T-helper 1 cell (primary cell): Measurements from ENCODE around the gene PICK1.
"Not testable (repeated sequence)": the region's sequence is repeated elsewhere in the genome, so short reads cannot be mapped to it uniquely, and the experiment has no call there.

Experiments
- DNase-seq, 5 donors: peaks; one replicate each; pipeline ENCODE4 v3.0.0-alpha.2; 2012 to 2020

The PICK1 gene

DNA sequence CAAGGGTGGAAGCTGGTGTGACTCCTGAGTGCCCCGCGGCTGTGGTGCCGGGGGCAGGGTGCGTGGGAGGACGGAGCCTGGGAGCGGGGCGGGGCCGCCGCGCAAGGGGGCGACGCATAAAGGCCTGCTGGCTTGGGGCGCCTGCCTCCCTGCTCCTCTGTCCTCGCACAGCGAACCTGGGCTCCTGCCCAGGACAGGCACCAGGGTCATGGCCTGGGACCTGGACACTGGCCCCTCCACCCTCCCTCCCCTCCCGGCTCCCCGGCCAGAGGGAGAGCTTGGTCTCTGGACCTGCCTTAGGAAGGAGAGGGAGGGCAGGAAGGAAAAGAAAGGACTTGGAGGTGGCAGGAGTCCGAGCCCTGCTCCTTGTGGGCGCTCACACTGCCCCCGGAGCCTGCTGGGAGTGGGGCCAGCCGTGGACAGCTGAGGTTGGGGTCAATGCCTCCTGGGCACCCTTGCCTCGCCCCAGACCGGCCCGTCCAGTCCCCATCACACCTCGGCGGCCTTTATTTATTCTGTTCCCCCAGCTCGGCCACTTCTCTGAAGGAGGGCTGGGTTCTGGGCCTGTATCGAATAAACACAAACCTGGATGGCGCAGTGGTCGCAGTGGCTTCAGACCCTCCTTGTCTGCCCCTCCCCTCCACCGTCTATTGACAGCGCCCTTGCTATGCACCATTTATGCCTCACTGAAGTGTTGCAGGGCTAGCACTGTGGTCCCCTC, 18.1 kb downstream of the PICK1 start:
- DNase-seq = no peak

DNA sequence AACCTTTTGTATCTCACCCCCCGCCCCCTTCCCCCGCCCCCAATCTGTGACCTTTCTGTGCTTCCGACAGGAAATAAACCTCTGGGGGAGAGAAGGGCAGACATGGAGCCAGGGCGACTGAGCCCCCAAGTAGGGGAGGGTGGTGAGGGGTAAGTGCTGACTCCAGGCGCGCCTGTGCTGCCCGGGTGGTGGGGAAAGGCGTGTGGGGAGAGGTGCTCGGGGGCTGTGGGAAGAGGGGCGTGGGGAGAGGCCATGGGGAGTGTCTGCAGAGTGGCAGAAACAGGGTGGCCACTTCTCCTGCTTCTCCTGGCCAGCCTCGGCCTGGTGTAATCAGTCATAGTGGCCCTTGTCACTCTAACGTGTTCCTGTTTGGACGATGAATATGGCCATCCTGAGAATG, 18.8 kb downstream of the PICK1 start:
- DNase-seq = no peak

DNA sequence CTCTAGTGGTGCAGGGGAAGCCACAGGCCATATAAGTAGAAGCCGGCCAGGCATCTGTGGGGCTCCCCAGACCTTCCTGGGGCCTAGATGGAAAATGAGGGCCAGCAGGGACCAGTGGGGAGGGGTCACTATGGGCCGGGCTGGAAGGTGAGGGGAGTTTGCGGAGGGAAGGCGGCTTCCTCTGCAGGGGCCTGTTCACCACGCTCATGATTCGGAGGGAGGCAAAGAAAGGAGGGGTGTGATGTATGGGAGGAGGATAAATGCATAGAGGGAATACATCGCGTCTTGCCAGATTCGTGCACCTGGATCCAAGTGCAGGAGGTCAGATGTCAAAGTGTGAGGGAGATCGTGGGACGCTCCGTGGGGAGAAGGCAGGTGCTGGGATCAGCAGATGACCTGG, 19.9 kb downstream of the PICK1 start:
- DNase-seq = no peak

- DNase-seq = no peak
These were observed 20.4 kb downstream of the PICK1 start for GRCh38 chr22:38077595-38077994.

GRCh38 chr22:38078046-38078840, 21.0 kb downstream of the PICK1 start:
- DNase-seq = no peak

- DNase-seq = not testable (repeated sequence)
These were observed 22.0 kb downstream of the PICK1 start for GRCh38 chr22:38079208-38079607.

DNA sequence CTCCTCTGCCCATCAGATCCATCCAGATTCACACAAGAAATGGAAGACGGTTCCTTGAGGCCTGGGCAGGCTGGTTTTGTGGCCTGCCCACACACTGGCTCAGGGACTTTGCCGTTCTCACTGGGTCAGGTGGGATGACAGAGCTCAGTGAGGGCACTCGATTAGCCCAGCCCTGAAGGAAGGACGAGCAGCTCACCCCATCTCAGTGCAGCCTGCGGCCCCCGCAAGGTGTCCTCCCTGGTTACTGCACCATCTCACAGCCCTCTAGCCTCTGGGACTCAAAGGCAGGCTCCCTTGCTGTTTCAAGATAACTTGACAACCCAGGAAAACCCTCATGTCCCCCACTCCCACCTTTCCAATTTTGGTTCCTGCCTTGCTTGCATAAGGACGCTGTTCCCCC, 22.6 kb downstream of the PICK1 start:
- no peak for DNase-seq

- DNase-seq = no peak
These were observed 23.3 kb downstream of the PICK1 start for GRCh38 chr22:38080474-38080849.

- no peak for DNase-seq
These were observed 23.8 kb downstream of the PICK1 start for GRCh38 chr22:38080850-38081635.

DNA sequence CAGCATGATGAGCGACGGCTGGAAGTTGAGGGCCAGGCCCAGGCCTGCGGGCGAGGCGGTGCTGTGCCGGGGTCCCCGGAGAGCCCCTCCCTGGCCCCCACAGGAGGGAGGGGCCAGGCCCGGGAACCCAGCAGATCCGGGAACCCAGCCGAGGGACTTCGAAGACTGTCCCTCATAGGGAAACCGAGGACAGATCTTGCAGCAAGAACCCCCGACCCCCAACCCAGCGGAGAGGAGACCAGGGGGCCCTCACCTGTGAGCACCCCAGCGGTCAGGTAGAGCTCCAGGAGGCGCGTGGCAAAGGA, 24.4 kb downstream of the PICK1 start:
- no peak for DNase-seq

GRCh38 chr22:38081941-38082828, 25.0 kb downstream of the PICK1 start:
- no peak for DNase-seq

DNA sequence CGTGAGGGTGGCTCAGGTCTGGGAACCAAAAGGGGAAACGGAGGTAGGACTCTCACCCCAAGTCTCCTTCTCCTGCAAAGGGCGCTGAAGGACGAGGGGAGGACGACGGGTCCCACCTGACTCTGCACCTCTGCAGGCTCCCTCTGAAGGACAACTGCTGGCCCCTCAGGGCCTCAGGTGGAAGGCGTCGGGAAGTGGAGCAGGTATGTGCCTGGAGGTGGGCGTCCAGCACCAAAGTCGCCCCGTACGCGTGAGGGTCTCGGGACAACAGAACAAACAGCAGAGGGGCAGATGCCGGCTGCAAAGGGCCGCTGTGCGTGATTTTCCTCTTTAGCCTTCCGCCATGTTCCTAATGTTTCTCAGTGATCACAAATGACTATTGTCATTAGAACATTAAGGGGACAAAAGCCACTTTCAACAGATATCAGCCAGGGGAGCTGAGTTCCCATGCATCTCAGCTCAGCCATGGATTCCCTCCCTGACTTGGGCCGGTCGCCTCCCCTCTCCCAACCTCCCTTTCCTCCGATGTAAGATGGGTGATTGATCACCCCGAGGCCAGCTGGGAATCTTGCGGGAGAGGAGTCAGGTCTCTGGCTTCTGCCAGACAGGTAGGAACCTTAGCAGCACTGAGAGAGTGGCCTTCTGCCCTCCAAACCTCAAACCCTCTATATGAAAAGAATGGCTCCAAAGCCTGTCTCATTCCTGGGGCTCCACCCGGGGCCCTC, 25.9 kb downstream of the PICK1 start:
- no peak for DNase-seq

DNA sequence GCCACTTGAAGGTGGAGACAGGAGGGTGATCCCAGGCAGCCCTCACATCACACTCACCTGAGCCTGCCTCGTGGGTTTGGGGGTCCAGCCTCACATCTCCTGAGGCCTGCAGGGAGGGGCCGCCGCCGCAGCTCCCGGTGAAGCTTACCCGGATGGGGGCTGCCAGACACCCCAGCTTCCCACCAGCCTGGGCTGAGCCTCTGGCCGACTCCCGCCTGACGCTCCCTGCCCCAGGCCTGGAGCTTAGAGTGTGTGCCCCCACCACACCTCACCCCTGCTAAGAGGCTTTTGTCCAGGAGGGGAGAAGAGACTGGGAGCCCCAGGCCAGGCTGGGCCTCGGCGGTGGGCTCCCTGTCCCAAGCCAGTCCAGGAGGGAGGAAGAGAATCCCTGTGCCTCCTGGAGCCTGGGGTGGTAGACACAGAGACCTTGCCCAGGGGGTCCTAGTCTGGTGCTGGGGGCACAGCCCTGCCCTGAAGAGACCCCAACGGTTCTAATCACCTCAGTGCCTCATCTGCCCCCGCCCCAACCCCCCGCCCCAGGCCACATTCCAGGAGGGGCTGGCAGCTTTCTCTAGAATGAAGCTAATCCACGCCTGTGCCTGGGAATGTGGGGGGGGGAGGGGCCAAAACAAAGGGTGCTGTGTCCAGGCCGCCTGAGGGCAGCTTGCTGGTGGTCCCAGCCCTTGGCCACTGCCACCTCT, 26.9 kb downstream of the PICK1 start, which contains the start of gene SLC16A8:
TSS of gene SLC16A8 (minus strand) at position 254 of the 701 bp plus-strand sequence. CDS start 1,311 bp downstream, outside the sequence.
- DNase-seq = no peak

DNA sequence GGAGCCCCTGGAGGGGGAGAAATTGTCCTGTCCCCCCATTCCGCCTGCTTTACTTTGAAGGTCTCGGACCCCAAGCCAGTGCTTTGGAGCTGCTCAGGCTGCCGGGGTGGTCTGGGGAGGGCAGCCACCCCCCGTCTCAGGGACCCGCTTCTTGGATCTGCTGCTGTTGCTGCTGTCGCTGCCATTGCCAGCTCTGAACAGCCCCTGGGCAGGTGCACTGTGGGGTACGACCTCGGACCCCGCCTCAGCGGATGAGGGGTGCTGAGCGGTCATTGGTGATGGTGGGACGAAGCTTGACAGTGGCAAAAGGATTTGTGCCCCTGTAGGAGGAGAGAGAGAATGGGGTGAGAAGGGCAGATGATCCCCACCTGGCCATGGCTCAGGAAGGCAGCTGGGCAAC, 27.9 kb downstream of the PICK1 start:
- DNase-seq = no peak

- no peak for DNase-seq
These were observed 28.3 kb downstream of the PICK1 start for GRCh38 chr22:38085501-38085900.

- no peak for DNase-seq
These were observed 29.0 kb downstream of the PICK1 start for GRCh38 chr22:38086001-38086845.

DNA sequence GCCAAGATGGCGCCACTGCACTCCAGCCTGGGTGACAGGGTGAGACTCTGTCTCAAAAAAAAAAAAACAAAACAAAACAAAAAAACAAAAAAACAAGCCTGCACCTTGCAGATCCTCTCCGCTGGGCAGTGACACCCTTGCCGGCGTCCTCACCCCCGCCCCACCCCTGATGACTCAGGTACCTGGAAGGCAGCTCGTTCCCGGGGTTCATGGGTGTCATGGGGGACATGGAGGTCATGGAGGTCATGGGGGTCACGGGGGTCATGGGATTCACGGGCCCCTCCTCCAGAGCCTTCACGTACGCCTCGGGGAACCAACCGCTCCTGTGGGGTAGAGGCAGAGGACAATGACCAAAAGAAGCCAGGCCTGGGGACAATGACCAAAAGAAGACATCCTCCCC, 29.7 kb downstream of the PICK1 start:
- no peak for DNase-seq

GRCh38 chr22:38087855-38088254, 30.7 kb downstream of the PICK1 start:
- no peak for DNase-seq

GRCh38 chr22:38088629-38089473, 31.6 kb downstream of the PICK1 start:
- DNase-seq = no peak
